Mesothelial cell of epicardium (in vitro differentiated cells): Measurements from ENCODE around the gene CLEC16A. TPM values are rescaled to one million over a fixed set of nuclear protein-coding genes. Genes with fewer than 3 reads are reported as not detected.

Source experiments
- DNase-seq, 2 experiments: peaks; one replicate each; pipeline ENCODE4 v3.0.0; 2021; ENCODE audit warnings: low spot score in 2 of 2; ENCODE audit not compliant: unreplicated experiment in 2 of 2
- H3K27ac Mint-ChIP-seq: 2 replicates; pipeline ENCODE4 v1.8.0; 2021; ENCODE audit warnings: mixed read lengths
- H3K27me3 Mint-ChIP-seq: 2 replicates; pipeline ENCODE4 v1.8.0; 2021; ENCODE audit warnings: low read depth, mixed read lengths
- H3K36me3 Mint-ChIP-seq: 2 replicates; pipeline ENCODE4 v1.8.0; 2021; ENCODE audit warnings: mixed read lengths
- H3K4me1 Mint-ChIP-seq: 2 replicates; pipeline ENCODE4 v1.8.0; 2021; ENCODE audit warnings: mixed read lengths
- H3K4me3 Mint-ChIP-seq: 2 replicates; pipeline ENCODE4 v1.8.0; 2021; ENCODE audit warnings: mild to moderate bottlenecking, moderate library complexity, mixed read lengths
- H3K9me3 Mint-ChIP-seq: 2 replicates; pipeline ENCODE4 v1.8.0; 2021; ENCODE audit warnings: mixed read lengths
- total RNA-seq: library from RNA; stranded (reverse); gene quantifications from 3 replicates; pipeline ENCODE4 v1.2.1, GENCODE V29; 2021
- TF ChIP-seq, protein P1 (sequence below): fragments of 200-600 bp; sonication (generic); IDR thresholded peaks from one replicate; pipeline ENCODE4 v1.5.0; 2021; ENCODE audit warnings: antibody characterized with exemption; ENCODE audit not compliant: unreplicated experiment

CLEC16A gene
- total RNA-seq, 1 donor from 2014 or later: 43.3 TPM

DNA sequence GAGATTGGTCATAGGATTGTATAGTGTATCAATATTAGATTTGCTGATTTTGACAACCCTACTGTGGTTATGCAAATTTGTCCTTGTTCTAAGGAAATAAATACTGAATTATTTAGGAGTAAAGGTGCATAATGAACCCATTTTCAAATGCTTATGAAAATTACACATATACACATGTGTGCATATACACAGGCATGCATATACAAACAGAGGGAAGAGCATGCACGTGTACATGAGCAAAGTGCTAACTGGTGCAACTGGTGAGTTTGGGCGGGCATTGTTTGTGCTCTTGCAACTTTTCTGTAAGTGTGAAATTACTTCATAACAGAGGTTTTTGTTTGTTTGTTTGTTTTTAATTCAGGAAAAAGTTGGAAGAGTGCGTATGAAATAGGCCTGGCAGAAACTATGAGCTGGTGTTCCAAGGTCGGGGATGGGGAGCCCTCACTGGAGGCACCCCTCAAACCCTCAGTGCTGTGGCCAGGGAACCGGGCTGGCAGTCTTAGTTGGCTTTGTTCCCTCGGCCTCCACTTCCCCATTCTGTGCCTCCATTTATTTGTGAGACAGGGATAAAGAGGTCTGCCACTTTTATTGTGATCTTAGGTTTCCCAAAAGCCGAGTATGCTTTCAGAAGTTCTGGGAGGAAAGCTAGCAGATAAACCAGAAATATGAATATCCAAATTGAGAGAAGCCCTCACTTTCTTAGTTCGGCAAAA lies 7.9 kb upstream of the CLEC16A start:
- H3K27me3 Mint-ChIP-seq: no peaks in the 10 kb centered on the region

GRCh38 chr16:10937068-10937859 lies 7.1 kb upstream of the CLEC16A start:
- DNase-seq: no peak
- Mint-ChIP-seq H3K27me3 (no peaks in the 10 kb centered on the region), H3K36me3 (no peaks in the 10 kb centered on the region), H3K4me3 (no peak overlapping the region), H3K4me1 (peaks cover 36% of the 10 kb centered on the region), H3K27ac (no peak overlapping the region), H3K9me3 (no peaks in the 10 kb centered on the region)
- TF ChIP-seq, protein P1, sequence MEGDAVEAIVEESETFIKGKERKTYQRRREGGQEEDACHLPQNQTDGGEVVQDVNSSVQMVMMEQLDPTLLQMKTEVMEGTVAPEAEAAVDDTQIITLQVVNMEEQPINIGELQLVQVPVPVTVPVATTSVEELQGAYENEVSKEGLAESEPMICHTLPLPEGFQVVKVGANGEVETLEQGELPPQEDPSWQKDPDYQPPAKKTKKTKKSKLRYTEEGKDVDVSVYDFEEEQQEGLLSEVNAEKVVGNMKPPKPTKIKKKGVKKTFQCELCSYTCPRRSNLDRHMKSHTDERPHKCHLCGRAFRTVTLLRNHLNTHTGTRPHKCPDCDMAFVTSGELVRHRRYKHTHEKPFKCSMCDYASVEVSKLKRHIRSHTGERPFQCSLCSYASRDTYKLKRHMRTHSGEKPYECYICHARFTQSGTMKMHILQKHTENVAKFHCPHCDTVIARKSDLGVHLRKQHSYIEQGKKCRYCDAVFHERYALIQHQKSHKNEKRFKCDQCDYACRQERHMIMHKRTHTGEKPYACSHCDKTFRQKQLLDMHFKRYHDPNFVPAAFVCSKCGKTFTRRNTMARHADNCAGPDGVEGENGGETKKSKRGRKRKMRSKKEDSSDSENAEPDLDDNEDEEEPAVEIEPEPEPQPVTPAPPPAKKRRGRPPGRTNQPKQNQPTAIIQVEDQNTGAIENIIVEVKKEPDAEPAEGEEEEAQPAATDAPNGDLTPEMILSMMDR: no peak

More for the DNA sequence above, 7.9 kb upstream of the CLEC16A start:
- no peak overlapping the region for H3K27ac Mint-ChIP-seq
- TF ChIP-seq, protein P1: no peak
- DNase-seq: no peak
- peaks cover 34% of the 10 kb centered on the region for H3K4me1 Mint-ChIP-seq
- no peaks in the 10 kb centered on the region for H3K9me3 Mint-ChIP-seq
- H3K4me3 Mint-ChIP-seq: no peak overlapping the region
- H3K36me3 Mint-ChIP-seq: no peaks in the 10 kb centered on the region

- no peak for DNase-seq
- Mint-ChIP-seq H3K27ac (no peak overlapping the region), H3K9me3 (no peaks in the 10 kb centered on the region), H3K4me3 (no peak overlapping the region), H3K36me3 (no peaks in the 10 kb centered on the region), H3K27me3 (no peaks in the 10 kb centered on the region), H3K4me1 (peaks cover 40% of the 10 kb centered on the region)
- TF ChIP-seq, protein P1: no peak
Measured at GRCh38 chr16:10938321-10938720, 6.0 kb upstream of the CLEC16A start.

DNA sequence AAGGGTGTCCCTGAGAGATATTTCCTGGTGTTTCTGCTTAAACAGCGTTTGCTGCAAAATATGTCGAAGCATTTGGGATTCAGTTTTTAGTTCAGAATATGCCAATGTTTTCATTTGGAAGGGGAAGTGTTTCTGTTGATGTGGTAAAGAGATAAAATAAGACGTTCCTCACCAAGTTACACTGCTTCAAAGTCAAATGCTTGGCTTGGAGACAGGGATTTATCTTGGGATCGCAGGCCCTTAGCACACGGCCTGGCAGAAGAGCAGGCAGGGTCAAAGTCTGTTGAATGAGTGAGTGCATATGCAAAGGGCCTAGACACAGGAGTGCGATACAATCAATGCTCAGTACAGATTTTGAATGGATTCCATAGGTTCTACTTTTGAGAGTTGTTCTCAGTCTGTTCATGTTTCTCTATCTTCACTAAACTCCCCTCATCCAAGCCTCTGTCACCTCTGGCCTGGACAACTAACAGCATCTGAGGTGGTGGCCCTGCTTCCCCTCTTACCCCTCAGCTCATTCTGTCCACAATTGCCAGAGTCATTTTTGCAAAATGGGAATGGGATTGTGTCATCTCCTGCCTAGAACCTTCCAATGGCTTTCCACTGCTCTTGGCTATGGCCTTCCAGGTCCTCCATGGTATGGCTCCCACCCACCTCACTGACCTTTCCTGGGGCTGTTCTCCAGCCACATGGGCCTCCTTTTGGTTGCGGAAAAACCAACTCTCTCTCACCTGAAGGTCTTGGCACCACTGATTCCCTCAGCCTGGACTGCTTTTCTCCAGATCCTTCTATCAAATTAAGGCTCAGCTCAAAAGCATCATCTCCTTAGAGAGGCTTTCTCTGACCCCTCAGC lies 5.3 kb upstream of the CLEC16A start:
- TF ChIP-seq, protein P1: no peak
- H3K9me3 Mint-ChIP-seq: no peaks in the 10 kb centered on the region
- no peak overlapping the region for H3K27ac Mint-ChIP-seq
- H3K36me3 Mint-ChIP-seq: no peaks in the 10 kb centered on the region
- H3K27me3 Mint-ChIP-seq: no peaks in the 10 kb centered on the region
- no peak overlapping the region for H3K4me3 Mint-ChIP-seq
- H3K4me1 Mint-ChIP-seq: peaks cover 41% of the 10 kb centered on the region
- no peak for DNase-seq

- TF ChIP-seq, protein P1: no peak
- peak overlapping the region; percentile 90 for H3K4me3 Mint-ChIP-seq
- no peaks in the 10 kb centered on the region for H3K27me3 Mint-ChIP-seq
- H3K4me1 Mint-ChIP-seq: peaks cover 44% of the 10 kb centered on the region
- DNase-seq: no peak
- H3K9me3 Mint-ChIP-seq: no peaks in the 10 kb centered on the region
- H3K27ac Mint-ChIP-seq: no peak overlapping the region
- no peaks in the 10 kb centered on the region for H3K36me3 Mint-ChIP-seq
Measured at GRCh38 chr16:10939649-10940234, 4.6 kb upstream of the CLEC16A start.
